Measurements from ENCODE around the gene NAAA. TPM values are rescaled to one million over a fixed set of nuclear protein-coding genes. Genes with fewer than 3 reads are reported as not detected.

NAAA gene
- polyA plus RNA-seq, 1 of the 3 experiments (the other 2 are of a cell fraction) = 3.5 TPM

- Histone ChIP-seq H3K9me3 (no peaks in the 10 kb centered on the region), H3K27me3 (ENCODE audit: insufficient read depth) (no peaks in the 10 kb centered on the region; the same call in 1 of the 2 replicates), H2AFZ (ENCODE audit: low read depth) (no peak overlapping the region), H3K4me3 (ENCODE audit: low read depth in 2 of 2, low read length in 1 of 2) (no peak overlapping the region), H3K9me2 (no peaks in the 10 kb centered on the region), H3K79me2 (ENCODE audit: insufficient read depth) (no peaks in the 10 kb centered on the region), H3K36me3 (replicated peaks in 1 of 2; ENCODE audit: control insufficient read depth in 1 of 2, insufficient read depth in 2 of 2, low read length in 1 of 2) (no peaks in the 10 kb centered on the region), H3K9ac (no peak overlapping the region), H3F3A (replicated peaks; ENCODE audit: insufficient read depth) (no peaks in the 10 kb centered on the region), H3K4me2 (no peak overlapping the region), H4K20me1 (ENCODE audit: insufficient read depth) (no peaks in the 10 kb centered on the region), H3K4me1 (ENCODE audit: control insufficient read depth in 1 of 2, insufficient read depth in 2 of 2, low read depth in 1 of 2, low read length in 1 of 2) (no peaks in the 10 kb centered on the region), H3K27ac (ENCODE audit: low read depth in 2 of 2, low read length in 1 of 2) (no peak overlapping the region)
- TF ChIP-seq CTCF (IDR thresholded peaks at IDR 0.05) (no peak), RCOR1 (IDR thresholded peaks at IDR 0.05; ENCODE audit: low read length) (no peak), ZBTB33 (IDR thresholded peaks at IDR 0.05; ENCODE audit: borderline replicate concordance, low read depth) (no peak), SMC3 (IDR thresholded peaks at IDR 0.05; ENCODE audit: low read depth, low read length) (no peak), TAF1 (IDR thresholded peaks at IDR 0.05; ENCODE audit: borderline replicate concordance, low read depth, low read length) (no peak), TEAD4 (IDR thresholded peaks at IDR 0.05; ENCODE audit: borderline replicate concordance, insufficient read depth) (no peak), REST (IDR thresholded peaks at IDR 0.05; ENCODE audit: low read depth, low read length) (no peak), RFX5 (IDR thresholded peaks at IDR 0.05; ENCODE audit: low read length) (no peak), TCF12 (IDR thresholded peaks at IDR 0.05) (no peak), NFIC (IDR thresholded peaks at IDR 0.05; ENCODE audit: borderline replicate concordance) (no peak), SIN3A (IDR thresholded peaks at IDR 0.05; ENCODE audit: borderline replicate concordance, low read depth, low read length) (no peak), EP300 (IDR thresholded peaks at IDR 0.05; ENCODE audit: borderline replicate concordance in 1 of 2, low read depth in 1 of 2, low read length in 1 of 2) (no peak), YY1 (IDR thresholded peaks at IDR 0.05; ENCODE audit: low read depth) (no peak), FOSL2 (IDR thresholded peaks at IDR 0.05; ENCODE audit: borderline replicate concordance, low read depth) (no peak), JUND (IDR thresholded peaks at IDR 0.05) (no peak), GATA2 (CRISPR knock-in tag; IDR thresholded peaks at IDR 0.05) (no peak), MXI1 (IDR thresholded peaks at IDR 0.05; ENCODE audit: low read depth, low read length) (no peak)
- ChIA-PET POLR2A (no interaction called here), CTCF (interaction anchor here (0.6 to 1.6 kb wide), 3 partner anchors 11 to 23 kb away, joined by 3 read pairs; no protein-coding TSS in a partner anchor)
- no peak for DNase-seq
Measured at GRCh38 chr4:75898536-75898935, 42.3 kb downstream of the NAAA start.

Measured in SK-N-SH (cell line).